T-helper 2 cell treated with Interferon-gamma antibody and Interleukin-4, amounts not matched to agents 100 ng/mL and 5 ng/mL, for 36 hours (primary cell): ENCODE measurements around the gene SLC16A4. TPM values are rescaled to one million over a fixed set of nuclear protein-coding genes. Genes with fewer than 3 reads are reported as not detected.

Experiments
- intact Hi-C: fragments of 100-400 bp; cut with micrococcal nuclease; formaldehyde crosslinking; loops from one replicate; pipeline ENCODE4 v1.15.1; 2023
- total RNA-seq: library from RNA; stranded (reverse); gene quantifications from 2 replicates; pipeline ENCODE4 v1.2.3, GENCODE V29; 2022

Gene SLC16A4
- total RNA-seq, 1 donor from 2014 or later = 0.09 TPM

GRCh38 chr1:110361856-110362255 is 29.0 kb downstream of the SLC16A4 start:
- intact Hi-C loops = no loop called here

- intact Hi-C loops = no loop called here
Measured at GRCh38 chr1:110360431-110360830, 30.4 kb downstream of the SLC16A4 start.

- intact Hi-C loops = no loop called here
Measured at GRCh38 chr1:110356379-110356778, 34.4 kb downstream of the SLC16A4 start.

GRCh38 chr1:110355321-110355720 is 35.5 kb downstream of the SLC16A4 start:
- intact Hi-C loops = no loop called here

GRCh38 chr1:110350360-110350759 is 40.5 kb downstream of the SLC16A4 start:
- intact Hi-C loops = no loop called here

GRCh38 chr1:110348771-110349170 is 42.1 kb downstream of the SLC16A4 start:
- intact Hi-C loops = no loop called here

- intact Hi-C loops = no loop called here
Measured at GRCh38 chr1:110348050-110348449, 42.8 kb downstream of the SLC16A4 start.

GRCh38 chr1:110347182-110347893 is 43.5 kb downstream of the SLC16A4 start:
- intact Hi-C loops = no loop called here

GRCh38 chr1:110346690-110347089 is 44.1 kb downstream of the SLC16A4 start:
- intact Hi-C loops = no loop called here

- intact Hi-C loops = no loop called here
Measured at GRCh38 chr1:110345480-110345879, 45.3 kb downstream of the SLC16A4 start.

GRCh38 chr1:110344152-110344551 is 46.7 kb downstream of the SLC16A4 start:
- intact Hi-C loops = no loop called here

GRCh38 chr1:110343249-110343648 is 47.6 kb downstream of the SLC16A4 start:
- intact Hi-C loops = no loop called here

- intact Hi-C loops = no loop called here
Measured at GRCh38 chr1:110341872-110342331, 48.9 kb downstream of the SLC16A4 start.

GRCh38 chr1:110341146-110341871 is 49.5 kb downstream of the SLC16A4 start:
- intact Hi-C loops = no loop called here

- intact Hi-C loops = no loop called here
Measured at GRCh38 chr1:110340207-110340468, 50.7 kb downstream of the SLC16A4 start.

GRCh38 chr1:110339407-110340206 is 51.2 kb downstream of the SLC16A4 start:
- intact Hi-C loops = loop anchor here (1.0 to 10.0 kb wide), 10 partner anchors 125 to 913 kb away; partner anchors contain the start of genes CD53, LRIF1, PSMA5 and STRIP1

GRCh38 chr1:110338886-110339406 is 51.9 kb downstream of the SLC16A4 start, which contains the start of gene RBM15:
Gene RBM15 (plus strand): TSS chr1:110339377. CDS start chr1:110339406, 29 bp downstream.
- intact Hi-C loops = loop anchor here (1.0 to 10.0 kb wide), 12 partner anchors 68 to 912 kb away; partner anchors contain the start of genes CD53, KCNC4, LAMTOR5 and LRIF1

GRCh38 chr1:110338309-110338885 is 52.4 kb downstream of the SLC16A4 start:
- intact Hi-C loops = loop anchor here (1.0 to 10.0 kb wide), 11 partner anchors 69 to 912 kb away; partner anchors contain the start of genes CD53, KCNC4, LAMTOR5 and LRIF1

GRCh38 chr1:110337704-110338308 is 53.0 kb downstream of the SLC16A4 start:
- intact Hi-C loops = loop anchor here (1.0 to 10.0 kb wide), 11 partner anchors 69 to 911 kb away; partner anchors contain the start of genes CD53, KCNC4, LAMTOR5 and LRIF1

GRCh38 chr1:110336300-110337039 is 54.4 kb downstream of the SLC16A4 start:
- intact Hi-C loops = loop anchor here (5.0 to 10.0 kb wide), 5 partner anchors 128 to 626 kb away; partner anchors contain the start of genes CD53 and LRIF1
